Fibroblast of the aortic adventitia (primary cell): ENCODE measurements around the gene TM2D3. TPM values are rescaled to one million over a fixed set of nuclear protein-coding genes. Genes with fewer than 3 reads are reported as not detected.

ENCODE experiments used
- DNase-seq: peaks from one replicate; pipeline ENCODE4 v3.0.0-alpha.2; 2010; ENCODE audit warnings: low read depth
- H3K4me3 ChIP-seq: 2 replicates; pipeline ENCODE4 v1.5.1; 2011; ENCODE audit warnings: low read depth, mild to moderate bottlenecking, control low read depth, low read length, moderate library complexity
- CTCF ChIP-seq: IDR thresholded peaks from 2 replicates; pipeline ENCODE4 v1.5.1; 2011; ENCODE audit warnings: mild to moderate bottlenecking, low read length, control low read depth, inconsistent platforms; ENCODE audit not compliant: insufficient read depth
- total RNA-seq: library from RNA; depleted of rRNA; stranded (reverse); fragments of >200 nt; gene quantifications from 2 replicates; pipeline ENCODE4 v1.2.3, GENCODE V29; 2012; ENCODE audit warnings: low replicate concordance

The TM2D3 gene
- total RNA-seq, 1 donor, result 37.0 TPM

- peak; percentile 56 for DNase-seq
- H3K4me3 ChIP-seq, result no peak overlapping the region
- no peak for TF ChIP-seq CTCF
These were observed 23.8 kb upstream of the TM2D3 start for GRCh38 chr15:101675796-101676582.

GRCh38 chr15:101675015-101675414 lies 22.8 kb upstream of the TM2D3 start:
- H3K4me3 ChIP-seq, result no peak overlapping the region
- DNase-seq, result peak; percentile 59
- no peak for TF ChIP-seq CTCF

DNA sequence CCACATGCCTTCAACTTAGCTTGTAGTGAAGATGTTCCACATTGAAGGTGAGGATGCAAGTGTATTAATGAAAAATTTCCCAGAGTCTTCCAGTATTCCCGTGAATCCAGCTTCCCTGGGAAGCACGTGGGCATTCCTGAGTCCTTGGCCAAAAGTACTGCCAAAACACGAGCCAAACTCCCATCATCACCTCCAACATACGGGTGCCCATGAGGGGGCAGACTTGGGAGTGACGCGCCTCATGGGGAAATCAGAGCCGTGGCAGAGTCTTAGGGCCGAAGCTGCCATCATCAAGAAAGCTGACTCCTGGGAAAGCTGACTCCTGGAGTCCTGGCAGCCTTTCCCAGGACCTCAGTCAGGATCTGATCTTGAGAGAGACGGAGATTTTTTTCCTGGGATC lies 20.1 kb upstream of the TM2D3 start:
- TF ChIP-seq CTCF, result no peak
- no peak overlapping the region for H3K4me3 ChIP-seq
- DNase-seq, result no peak

GRCh38 chr15:101669744-101670143 lies 17.6 kb upstream of the TM2D3 start:
- no peak overlapping the region for H3K4me3 ChIP-seq
- DNase-seq, result peak; percentile 48
- TF ChIP-seq CTCF, result no peak

GRCh38 chr15:101667881-101668280 lies 15.7 kb upstream of the TM2D3 start:
- no peak overlapping the region for H3K4me3 ChIP-seq
- no peak for DNase-seq
- TF ChIP-seq CTCF, result no peak

DNA sequence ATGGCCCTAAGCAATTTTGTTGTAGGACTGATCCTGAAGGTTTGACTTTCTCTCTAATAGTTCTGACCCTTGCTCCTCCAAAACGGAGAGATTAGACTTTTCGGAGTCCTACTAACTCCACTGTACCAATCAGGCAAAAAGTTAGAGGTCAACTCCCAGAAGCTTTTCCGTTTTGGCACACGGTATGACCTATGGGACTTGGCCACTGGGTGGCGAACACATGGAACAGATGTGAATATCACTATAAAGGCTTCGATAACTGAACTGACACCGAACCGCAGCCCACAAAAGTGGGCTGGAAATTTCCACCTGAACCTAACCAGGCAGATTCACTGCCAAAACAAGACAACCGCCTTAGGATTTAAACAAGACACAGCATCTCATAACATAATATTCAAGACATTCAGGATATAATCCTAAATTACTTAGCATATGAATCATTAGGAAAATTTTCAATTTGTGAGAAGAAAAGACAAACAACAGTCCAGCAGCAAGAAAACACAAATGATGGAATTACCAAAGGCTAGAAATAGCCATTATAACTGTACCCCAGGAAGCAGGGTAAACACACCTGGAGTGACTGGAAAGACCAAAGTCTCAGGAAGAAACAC lies 12.2 kb upstream of the TM2D3 start:
- TF ChIP-seq CTCF, result peak; percentile 26
- H3K4me3 ChIP-seq, result no peak overlapping the region
- no peak for DNase-seq
